ENCODE measurements around the gene MCM8.

- TF ChIP-seq POLR2A (IDR thresholded peaks at IDR 0.05) (no peak), CTCF (IDR thresholded peaks at IDR 0.05) (no peak), EP300 (IDR thresholded peaks at IDR 0.05) (no peak)
Observed at GRCh38 chr20:6040540-6040939, 90.1 kb downstream of the MCM8 start.
